ES-I3 (cell line): ENCODE data around the gene EPB41L1.
"Not testable (repeated sequence)": the region's sequence is repeated elsewhere in the genome, so short reads cannot be mapped to it uniquely, and the experiment has no call there.

Source experiments
- H3K36me3 ChIP-seq: 2 replicates; pipeline ENCODE4 v1.6.1; 2013; ENCODE audit warnings: mild to moderate bottlenecking, low read length, control low read depth, moderate library complexity; ENCODE audit not compliant: insufficient read depth
- H3K4me1 ChIP-seq: 2 replicates; pipeline ENCODE4 v1.6.1; 2013; ENCODE audit warnings: mild to moderate bottlenecking, control low read depth, low read length; ENCODE audit not compliant: insufficient read depth
- H3K9ac ChIP-seq: 2 replicates; pipeline ENCODE4 v1.6.1; 2013; ENCODE audit warnings: low read depth, mild to moderate bottlenecking, low read length, moderate library complexity
- H3K9me3 ChIP-seq: 2 replicates; pipeline ENCODE4 v1.6.1; 2013; ENCODE audit warnings: mild to moderate bottlenecking, low read length, moderate library complexity; ENCODE audit not compliant: control insufficient read depth, insufficient read depth

Gene EPB41L1

GRCh38 chr20:36135821-36136220 lies 18.7 kb upstream of the EPB41L1 start:
- H3K4me1 ChIP-seq, result no peaks in the 10 kb centered on the region
- H3K9me3 ChIP-seq, result no peaks in the 10 kb centered on the region
- no peaks in the 10 kb centered on the region for H3K36me3 ChIP-seq
- H3K9ac ChIP-seq, result no peak overlapping the region

- H3K36me3 ChIP-seq, H3K9ac ChIP-seq, H3K4me1 ChIP-seq, H3K9me3 ChIP-seq: not testable (repeated sequence)
Observed at GRCh38 chr20:36137313-36137712, 17.2 kb upstream of the EPB41L1 start.

- Histone ChIP-seq H3K36me3 (no peaks in the 10 kb centered on the region), H3K4me1 (no peaks in the 10 kb centered on the region; the same call in 1 of the 2 replicates), H3K9me3 (no peaks in the 10 kb centered on the region), H3K9ac (no peak overlapping the region)
Observed at GRCh38 chr20:36141310-36141709, 13.2 kb upstream of the EPB41L1 start.

- no peak overlapping the region for H3K9ac ChIP-seq
- H3K36me3 ChIP-seq, result no peaks in the 10 kb centered on the region
- no peaks in the 10 kb centered on the region for H3K9me3 ChIP-seq
- H3K4me1 ChIP-seq, result no peaks in the 10 kb centered on the region; the same call in 1 of the 2 replicates
Observed at GRCh38 chr20:36144336-36144735, 10.2 kb upstream of the EPB41L1 start.

DNA sequence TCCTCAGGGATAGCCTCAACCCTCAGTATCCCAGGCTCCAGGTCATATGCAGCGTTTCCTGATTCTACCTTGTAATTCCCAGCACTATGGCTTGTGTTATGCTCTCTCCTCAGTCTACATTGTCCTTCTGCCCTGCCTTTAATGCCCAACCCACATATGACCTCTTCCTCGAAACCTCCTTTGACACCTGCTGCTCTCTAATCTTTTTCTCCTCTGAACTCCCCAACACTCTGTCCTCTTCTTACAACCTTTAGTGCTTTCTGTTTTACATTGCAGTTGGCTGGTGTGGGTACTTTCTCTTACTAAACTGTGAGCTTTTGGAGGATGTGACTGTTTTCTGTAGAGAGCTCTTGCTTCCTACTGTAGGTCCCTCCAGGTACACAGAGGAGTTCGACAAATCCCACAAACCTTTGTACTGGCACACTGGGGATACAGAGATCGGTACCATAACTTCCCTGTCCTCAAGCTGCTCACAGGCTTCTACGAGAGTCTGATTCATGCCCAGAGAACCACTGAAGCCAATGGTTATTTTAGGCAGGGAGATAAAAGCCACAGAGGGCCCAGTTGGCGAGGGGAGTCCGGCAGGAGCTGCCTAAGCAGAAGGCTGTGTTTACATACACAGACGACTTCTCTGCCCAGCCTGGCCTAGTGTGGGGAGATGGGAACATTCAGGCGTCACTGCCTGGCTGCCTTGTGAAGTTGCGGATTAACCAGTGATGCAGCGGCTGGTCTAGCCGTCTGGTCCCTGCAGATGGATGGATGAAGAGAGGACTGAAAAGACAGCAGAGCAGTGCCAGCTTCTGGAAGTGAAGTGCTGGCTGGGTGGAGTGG lies 8.4 kb upstream of the EPB41L1 start:
- H3K9me3 ChIP-seq, result no peaks in the 10 kb centered on the region
- no peaks in the 10 kb centered on the region for H3K36me3 ChIP-seq
- no peak overlapping the region for H3K9ac ChIP-seq
- no peaks in the 10 kb centered on the region; the same call in 1 of the 2 replicates for H3K4me1 ChIP-seq

GRCh38 chr20:36147690-36148089 lies 6.8 kb upstream of the EPB41L1 start:
- Histone ChIP-seq H3K9ac (no peak overlapping the region), H3K4me1 (peaks cover 3% of the 10 kb centered on the region; the same call in 1 of the 2 replicates), H3K36me3 (no peaks in the 10 kb centered on the region), H3K9me3 (no peaks in the 10 kb centered on the region)

GRCh38 chr20:36148439-36148838 lies 6.1 kb upstream of the EPB41L1 start:
- no peak overlapping the region for H3K9ac ChIP-seq
- H3K36me3 ChIP-seq, result no peaks in the 10 kb centered on the region
- peaks cover 3% of the 10 kb centered on the region; the same call in 1 of the 2 replicates for H3K4me1 ChIP-seq

GRCh38 chr20:36149012-36149411 lies 5.5 kb upstream of the EPB41L1 start:
- no peak overlapping the region for H3K9ac ChIP-seq
- H3K9me3 ChIP-seq, result no peaks in the 10 kb centered on the region
- no peaks in the 10 kb centered on the region for H3K36me3 ChIP-seq
- peaks cover 3% of the 10 kb centered on the region; the same call in 1 of the 2 replicates for H3K4me1 ChIP-seq

More at GRCh38 chr20:36148439-36148838, 6.1 kb upstream of the EPB41L1 start:
- H3K9me3 ChIP-seq, result no peaks in the 10 kb centered on the region

DNA sequence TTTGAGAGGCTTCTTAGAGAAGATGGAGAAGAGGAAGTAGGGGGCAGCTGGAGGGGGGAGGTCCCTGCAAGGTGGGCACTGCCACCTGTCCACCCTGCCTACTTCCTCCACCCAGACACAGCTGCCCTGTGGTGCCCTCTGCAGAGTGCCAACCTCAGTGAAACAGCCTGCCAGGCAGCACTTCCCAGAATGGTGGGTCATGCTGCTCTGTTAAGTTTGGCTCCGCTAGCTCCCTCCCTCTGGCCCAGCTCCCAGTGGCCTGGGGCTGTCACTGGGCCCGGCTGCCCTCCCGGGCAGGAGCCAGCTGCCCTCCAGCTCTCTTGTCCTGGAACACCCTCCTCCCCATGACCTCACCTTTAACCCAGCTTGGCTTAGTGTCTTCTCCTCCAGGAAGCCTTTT lies 5.1 kb upstream of the EPB41L1 start:
- no peak overlapping the region for H3K9ac ChIP-seq
- H3K9me3 ChIP-seq, result no peaks in the 10 kb centered on the region
- H3K4me1 ChIP-seq, result peaks cover 3% of the 10 kb centered on the region; the same call in 1 of the 2 replicates

GRCh38 chr20:36150489-36150846 lies 4.1 kb upstream of the EPB41L1 start:
- H3K9ac ChIP-seq, result no peak overlapping the region
- H3K9me3 ChIP-seq, result no peaks in the 10 kb centered on the region
- no peaks in the 10 kb centered on the region for H3K36me3 ChIP-seq
- H3K4me1 ChIP-seq, result peaks cover 3% of the 10 kb centered on the region; the same call in 1 of the 2 replicates

More for the DNA sequence above, 5.1 kb upstream of the EPB41L1 start:
- H3K36me3 ChIP-seq, result no peaks in the 10 kb centered on the region

GRCh38 chr20:36150847-36151539 lies 3.5 kb upstream of the EPB41L1 start:
- Histone ChIP-seq H3K36me3 (no peaks in the 10 kb centered on the region), H3K9me3 (no peaks in the 10 kb centered on the region), H3K4me1 (peaks cover 3% of the 10 kb centered on the region; the same call in 1 of the 2 replicates), H3K9ac (no peak overlapping the region)

GRCh38 chr20:36152261-36152660 lies 2.3 kb upstream of the EPB41L1 start:
- H3K9me3 ChIP-seq, result no peaks in the 10 kb centered on the region
- no peak overlapping the region for H3K9ac ChIP-seq
- H3K36me3 ChIP-seq, result no peaks in the 10 kb centered on the region
- H3K4me1 ChIP-seq, result peaks cover 3% of the 10 kb centered on the region; the same call in 1 of the 2 replicates

DNA sequence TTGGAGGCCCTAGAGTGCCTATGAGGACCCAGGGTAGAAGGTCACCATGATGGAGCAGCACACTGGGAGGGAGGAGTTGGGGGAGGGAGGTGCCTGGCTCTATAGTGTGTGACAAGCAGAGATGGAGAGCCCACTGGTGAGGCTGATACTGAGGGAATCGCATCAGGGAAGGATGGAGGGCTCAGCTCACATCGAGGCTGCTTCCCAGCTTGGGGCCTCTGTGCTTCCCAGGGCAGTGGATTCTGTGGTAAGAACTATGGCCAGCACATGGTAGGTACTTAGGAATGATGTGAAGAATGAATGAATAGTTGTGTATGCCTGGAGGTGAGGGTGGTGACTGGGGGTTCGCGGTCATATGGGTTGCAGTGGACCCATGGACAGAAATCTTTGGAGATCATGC lies 1.3 kb upstream of the EPB41L1 start:
- Histone ChIP-seq H3K9ac (no peak overlapping the region), H3K9me3 (no peaks in the 10 kb centered on the region), H3K36me3 (no peaks in the 10 kb centered on the region), H3K4me1 (peaks cover 3% of the 10 kb centered on the region; the same call in 1 of the 2 replicates)

- peak overlapping the region; percentile 64 for H3K9ac ChIP-seq
- H3K4me1 ChIP-seq, result peaks cover 3% of the 10 kb centered on the region; the same call in 1 of the 2 replicates
- no peaks in the 10 kb centered on the region for H3K9me3 ChIP-seq
- H3K36me3 ChIP-seq, result no peaks in the 10 kb centered on the region
Observed at GRCh38 chr20:36153736-36154699, 522 bp upstream of the EPB41L1 start.
